WERI-Rb-1 (cell line): Measurements from ENCODE around the gene PLA2G5.
"Not testable (repeated sequence)": the region's sequence is repeated elsewhere in the genome, so short reads cannot be mapped to it uniquely, and the experiment has no call there.

Source experiments
- DNase-seq: peaks from one replicate; pipeline ENCODE4 v3.0.0-alpha.2; 2020
- H3K27ac ChIP-seq: fragments of 250-450 bp; sonication (Bioruptor Pico); 2 replicates; pipeline ENCODE4 v1.5.1; 2020; ENCODE audit warnings: mild to moderate bottlenecking, moderate library complexity
- H3K27me3 ChIP-seq: fragments of 250-450 bp; sonication (Bioruptor Pico); 2 replicates; pipeline ENCODE4 v1.5.1; 2021; ENCODE audit warnings: mild to moderate bottlenecking, low read depth, moderate library complexity; ENCODE audit not compliant: insufficient read depth, severe bottlenecking
- H3K36me3 ChIP-seq: fragments of 250-450 bp; sonication (Bioruptor Pico); 2 replicates; pipeline ENCODE4 v1.5.1; 2020; ENCODE audit warnings: mild to moderate bottlenecking, moderate library complexity
- H3K4me3 ChIP-seq: 2 replicates; pipeline ENCODE4 v1.5.1; 2011; ENCODE audit warnings: low read depth, mild to moderate bottlenecking, control low read depth, low read length
- H3K9me3 ChIP-seq: fragments of 250-450 bp; sonication (Bioruptor Pico); 2 replicates; pipeline ENCODE4 v1.5.1; 2021; ENCODE audit warnings: mild to moderate bottlenecking, moderate library complexity; ENCODE audit not compliant: severe bottlenecking
- TF ChIP-seq, protein P1 (sequence below): IDR thresholded peaks from 2 replicates; pipeline ENCODE4 v1.5.1; 2011; ENCODE audit warnings: low read depth, mild to moderate bottlenecking, control low read depth, inconsistent platforms, low read length

The PLA2G5 gene

DNA sequence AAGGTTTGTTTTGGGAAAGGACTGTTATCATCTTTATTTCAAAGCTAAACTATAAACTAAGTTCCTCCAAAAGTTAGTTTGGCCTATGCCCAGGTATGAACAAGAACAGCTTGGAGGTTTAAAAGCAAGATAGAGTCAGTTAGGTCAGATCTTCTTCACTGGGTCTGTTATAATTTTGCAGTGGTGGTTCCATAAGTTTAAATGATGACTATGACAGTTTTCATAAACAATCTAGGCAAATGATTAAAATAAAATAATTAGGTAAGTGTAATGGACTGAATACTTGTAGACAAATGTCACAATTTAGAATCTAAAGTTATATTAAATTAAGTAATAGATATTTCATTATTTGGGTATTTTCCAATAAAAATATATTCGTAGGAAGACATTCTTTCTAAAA lies 21.4 kb upstream of the PLA2G5 start:
- Histone ChIP-seq H3K27me3 (no peaks in the 10 kb centered on the region), H3K4me3 (no peak overlapping the region), H3K27ac (no peak overlapping the region), H3K9me3 (peaks cover 6% of the 10 kb centered on the region), H3K36me3 (no peaks in the 10 kb centered on the region)
- no peak for DNase-seq
- TF ChIP-seq, protein P1, sequence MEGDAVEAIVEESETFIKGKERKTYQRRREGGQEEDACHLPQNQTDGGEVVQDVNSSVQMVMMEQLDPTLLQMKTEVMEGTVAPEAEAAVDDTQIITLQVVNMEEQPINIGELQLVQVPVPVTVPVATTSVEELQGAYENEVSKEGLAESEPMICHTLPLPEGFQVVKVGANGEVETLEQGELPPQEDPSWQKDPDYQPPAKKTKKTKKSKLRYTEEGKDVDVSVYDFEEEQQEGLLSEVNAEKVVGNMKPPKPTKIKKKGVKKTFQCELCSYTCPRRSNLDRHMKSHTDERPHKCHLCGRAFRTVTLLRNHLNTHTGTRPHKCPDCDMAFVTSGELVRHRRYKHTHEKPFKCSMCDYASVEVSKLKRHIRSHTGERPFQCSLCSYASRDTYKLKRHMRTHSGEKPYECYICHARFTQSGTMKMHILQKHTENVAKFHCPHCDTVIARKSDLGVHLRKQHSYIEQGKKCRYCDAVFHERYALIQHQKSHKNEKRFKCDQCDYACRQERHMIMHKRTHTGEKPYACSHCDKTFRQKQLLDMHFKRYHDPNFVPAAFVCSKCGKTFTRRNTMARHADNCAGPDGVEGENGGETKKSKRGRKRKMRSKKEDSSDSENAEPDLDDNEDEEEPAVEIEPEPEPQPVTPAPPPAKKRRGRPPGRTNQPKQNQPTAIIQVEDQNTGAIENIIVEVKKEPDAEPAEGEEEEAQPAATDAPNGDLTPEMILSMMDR: no peak

DNA sequence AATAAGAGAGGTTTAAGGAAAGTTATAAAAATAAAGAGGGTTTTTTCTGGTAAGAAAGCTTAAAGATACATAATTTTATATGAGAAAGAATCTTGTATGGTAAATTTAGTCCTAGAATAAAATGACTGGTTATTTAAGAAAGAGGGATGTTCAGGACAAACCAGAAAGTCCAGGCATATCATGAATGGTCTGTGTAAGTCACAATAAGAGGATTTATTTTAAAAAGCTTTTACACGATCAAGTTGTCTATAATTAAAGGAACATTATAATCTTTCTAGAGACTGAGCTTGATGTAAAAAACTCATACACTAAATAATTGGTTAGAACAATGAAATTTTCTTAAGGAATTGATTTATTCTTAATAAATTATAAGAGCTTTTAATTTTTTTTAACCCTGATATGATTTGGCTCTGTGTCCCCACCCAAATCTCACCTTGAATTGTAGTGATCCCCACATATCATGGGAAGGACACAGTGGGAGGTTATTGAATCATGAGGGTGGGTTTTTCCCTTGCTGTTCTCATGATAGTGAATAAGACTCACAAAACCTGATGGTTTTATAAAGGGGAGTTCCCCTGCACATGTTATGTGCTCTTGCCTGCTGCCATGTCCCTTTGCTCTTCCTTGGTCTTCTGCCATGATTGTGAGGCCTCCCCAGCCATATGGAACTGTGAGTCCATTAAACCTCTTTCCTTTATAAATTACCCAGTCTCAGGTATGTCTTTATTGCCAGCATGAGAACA lies 20.8 kb upstream of the PLA2G5 start:
- H3K9me3 ChIP-seq, H3K27ac ChIP-seq, H3K4me3 ChIP-seq, H3K36me3 ChIP-seq, H3K27me3 ChIP-seq, DNase-seq: not testable (repeated sequence)

DNA sequence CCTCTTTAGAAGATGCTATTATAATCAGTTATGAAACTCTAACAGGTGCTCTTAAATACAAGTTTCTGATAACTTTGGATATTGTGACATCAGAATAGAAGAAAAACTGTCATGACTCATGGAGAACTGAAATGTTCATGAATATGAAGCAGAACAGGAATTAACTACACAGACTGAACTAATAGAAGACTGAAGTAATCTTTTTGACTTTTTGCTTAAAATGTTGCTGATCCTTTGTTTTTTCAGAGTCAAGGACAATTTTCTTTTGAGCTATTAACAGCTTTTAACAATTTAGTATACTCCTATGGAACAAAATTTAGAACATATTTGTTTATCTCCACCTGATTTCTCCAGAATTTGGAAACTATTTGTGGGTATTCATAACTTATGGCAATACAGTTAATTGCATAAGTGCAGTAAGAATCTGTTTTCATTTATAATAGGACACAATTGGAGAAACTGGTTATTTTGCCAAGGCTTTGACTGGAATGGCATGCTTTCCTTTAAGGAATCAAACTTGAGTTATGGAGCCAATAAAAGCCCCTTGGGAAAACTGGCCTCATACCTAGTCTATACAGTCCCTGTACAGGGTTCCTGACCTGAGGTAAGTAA lies 18.7 kb upstream of the PLA2G5 start:
- peaks cover 6% of the 10 kb centered on the region for H3K9me3 ChIP-seq
- TF ChIP-seq, protein P1: no peak
- DNase-seq: no peak
- no peaks in the 10 kb centered on the region for H3K27me3 ChIP-seq
- no peaks in the 10 kb centered on the region for H3K36me3 ChIP-seq
- H3K4me3 ChIP-seq: no peak overlapping the region
- H3K27ac ChIP-seq: no peak overlapping the region

DNA sequence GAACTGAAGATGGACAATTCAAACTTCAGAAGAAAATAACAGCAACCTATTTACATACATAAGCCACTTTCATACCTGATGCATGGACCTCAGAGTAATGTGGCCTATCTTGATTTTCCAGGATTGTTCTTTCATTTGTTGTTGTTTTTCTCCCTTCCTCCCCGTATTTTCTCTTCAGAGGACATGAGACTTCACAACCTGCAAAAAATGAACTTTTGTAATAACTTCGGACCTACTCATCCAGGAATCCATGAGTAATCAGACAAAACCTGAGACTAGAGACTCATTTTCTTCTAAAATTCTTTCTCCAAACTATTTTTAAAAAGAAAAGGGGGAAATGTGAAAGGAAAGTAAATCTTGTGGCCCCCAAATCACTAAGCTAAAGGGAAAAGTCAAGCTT lies 17.6 kb upstream of the PLA2G5 start:
- DNase-seq: no peak
- Histone ChIP-seq H3K27ac (no peak overlapping the region), H3K36me3 (no peaks in the 10 kb centered on the region), H3K27me3 (no peaks in the 10 kb centered on the region), H3K4me3 (no peak overlapping the region), H3K9me3 (peaks cover 6% of the 10 kb centered on the region)
- TF ChIP-seq, protein P1: no peak

DNA sequence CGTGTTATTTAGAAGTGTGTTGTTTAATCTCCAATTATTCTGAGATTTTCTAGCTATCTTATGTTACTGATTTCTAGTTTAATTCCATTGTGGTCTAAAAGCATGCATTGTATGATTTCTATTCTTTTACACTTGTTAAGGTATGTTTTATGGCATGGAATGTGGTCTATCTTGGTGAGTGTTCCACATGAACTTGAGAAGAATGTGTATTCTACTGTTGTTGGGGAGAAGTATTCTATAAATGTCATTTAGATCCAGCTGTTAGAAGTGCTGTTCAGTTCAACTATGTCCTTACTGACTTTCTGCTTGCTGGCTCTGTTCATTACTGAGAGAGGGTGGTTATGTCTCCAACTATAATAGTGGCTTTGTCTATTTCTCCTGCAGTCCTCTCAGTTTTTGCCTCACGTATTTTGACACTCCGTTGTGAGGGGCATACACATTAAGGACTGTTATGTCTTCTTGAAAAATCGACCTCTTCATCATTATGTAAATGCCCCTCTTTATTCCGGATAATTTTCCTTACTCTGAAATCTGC lies 12.0 kb upstream of the PLA2G5 start:
- Histone ChIP-seq H3K27me3 (no peaks in the 10 kb centered on the region), H3K36me3 (no peaks in the 10 kb centered on the region), H3K4me3 (no peak overlapping the region), H3K9me3 (no peaks in the 10 kb centered on the region), H3K27ac (no peak overlapping the region)
- TF ChIP-seq, protein P1: no peak
- no peak for DNase-seq

DNA sequence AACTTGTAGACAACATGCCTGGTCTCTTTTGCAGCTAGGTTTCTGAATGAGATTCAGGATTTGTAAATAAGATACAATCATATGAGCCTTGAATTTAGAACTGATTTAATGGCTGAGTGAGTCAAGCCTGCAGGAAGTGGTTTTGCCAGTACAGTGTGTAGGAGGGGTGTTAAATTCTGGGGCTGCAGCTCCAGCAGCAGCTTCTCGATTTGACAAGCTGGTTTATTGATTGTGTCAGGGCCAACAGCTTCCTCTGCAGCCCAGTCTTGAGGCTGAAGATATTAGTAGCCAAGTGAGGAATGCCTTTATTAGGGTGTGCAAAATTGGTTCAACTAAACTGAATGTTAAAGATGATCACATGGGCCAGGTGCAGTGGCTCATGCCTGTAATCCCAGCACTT lies 11.5 kb upstream of the PLA2G5 start:
- TF ChIP-seq, protein P1: no peak
- Histone ChIP-seq H3K27me3 (no peaks in the 10 kb centered on the region), H3K27ac (no peak overlapping the region), H3K4me3 (no peak overlapping the region), H3K9me3 (no peaks in the 10 kb centered on the region), H3K36me3 (no peaks in the 10 kb centered on the region)
- DNase-seq: no peak
